ENCODE measurements around the gene ACIN1. TPM values are rescaled to one million over a fixed set of nuclear protein-coding genes. Genes with fewer than 3 reads are reported as not detected.

The ACIN1 gene
- total and polyA plus RNA-seq, 9 of the 15 experiments (the other 6 are each of a cell fraction or from before 2014, with no cell fraction given): 5.0 to 196 (median 129) TPM

DNA sequence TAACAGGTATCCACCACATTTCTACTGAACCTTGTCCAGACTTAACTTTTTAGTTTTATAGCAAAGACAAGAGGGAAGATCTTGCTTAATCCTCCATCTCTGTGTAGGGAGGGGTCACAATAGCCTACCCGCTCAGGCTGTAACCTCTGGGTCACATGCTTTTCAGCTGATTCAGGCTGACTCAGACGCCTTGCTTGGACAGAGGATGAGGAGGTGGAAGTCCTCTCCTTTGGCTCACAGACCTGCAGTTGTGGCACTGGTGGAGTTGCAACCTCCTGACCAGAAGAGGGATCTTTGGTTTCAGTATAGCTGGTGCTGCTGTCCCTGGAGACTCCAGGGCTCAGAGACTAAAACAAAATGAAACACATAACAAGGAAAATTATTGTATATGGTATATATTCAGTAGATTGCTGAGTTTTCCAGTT, 16.2 kb downstream of the ACIN1 start (continued):
- TF ChIP-seq MAFF (IDR thresholded peaks at IDR 0.05; ENCODE audit: low read length): peak; percentile 72; the same call in 1 of the 2 replicates
- no peak for TF ChIP-seq ZFX (CRISPR knock-in tag; IDR thresholded peaks at IDR 0.05)
- TF ChIP-seq ZNF785 (CRISPR knock-in tag; IDR thresholded peaks at IDR 0.05): no peak
- TF ChIP-seq ZKSCAN1 (IDR thresholded peaks at IDR 0.05; ENCODE audit: low read depth, low read length): no peak
- TF ChIP-seq E2F4 (CRISPR knock-in tag; IDR thresholded peaks at IDR 0.05; ENCODE audit: low read depth): no peak
- TF ChIP-seq, protein P1, sequence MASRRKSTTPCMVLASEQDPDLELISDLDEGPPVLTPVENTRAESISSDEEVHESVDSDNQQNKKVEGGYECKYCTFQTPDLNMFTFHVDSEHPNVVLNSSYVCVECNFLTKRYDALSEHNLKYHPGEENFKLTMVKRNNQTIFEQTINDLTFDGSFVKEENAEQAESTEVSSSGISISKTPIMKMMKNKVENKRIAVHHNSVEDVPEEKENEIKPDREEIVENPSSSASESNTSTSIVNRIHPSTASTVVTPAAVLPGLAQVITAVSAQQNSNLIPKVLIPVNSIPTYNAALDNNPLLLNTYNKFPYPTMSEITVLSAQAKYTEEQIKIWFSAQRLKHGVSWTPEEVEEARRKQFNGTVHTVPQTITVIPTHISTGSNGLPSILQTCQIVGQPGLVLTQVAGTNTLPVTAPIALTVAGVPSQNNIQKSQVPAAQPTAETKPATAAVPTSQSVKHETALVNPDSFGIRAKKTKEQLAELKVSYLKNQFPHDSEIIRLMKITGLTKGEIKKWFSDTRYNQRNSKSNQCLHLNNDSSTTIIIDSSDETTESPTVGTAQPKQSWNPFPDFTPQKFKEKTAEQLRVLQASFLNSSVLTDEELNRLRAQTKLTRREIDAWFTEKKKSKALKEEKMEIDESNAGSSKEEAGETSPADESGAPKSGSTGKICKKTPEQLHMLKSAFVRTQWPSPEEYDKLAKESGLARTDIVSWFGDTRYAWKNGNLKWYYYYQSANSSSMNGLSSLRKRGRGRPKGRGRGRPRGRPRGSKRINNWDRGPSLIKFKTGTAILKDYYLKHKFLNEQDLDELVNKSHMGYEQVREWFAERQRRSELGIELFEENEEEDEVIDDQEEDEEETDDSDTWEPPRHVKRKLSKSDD (conservative IDR thresholded peaks at IDR 0.05; ENCODE audit: low read length): no peak
- TF ChIP-seq ZNF589 (CRISPR knock-in tag; IDR thresholded peaks at IDR 0.05; ENCODE audit: low read depth): peak; percentile 74; the same call in 1 of the 2 replicates
- TF ChIP-seq HDAC1 (IDR thresholded peaks at IDR 0.05): peak in 1 of 2 experiments; percentile 89; a peak in 2 of 4 replicates
- TF ChIP-seq EP400 (IDR thresholded peaks at IDR 0.05): peak; percentile 68
- peak; percentile 88 for TF ChIP-seq USF1 (CRISPR knock-in tag; IDR thresholded peaks at IDR 0.05)
- TF ChIP-seq RBBP5 (IDR thresholded peaks at IDR 0.05; ENCODE audit: borderline replicate concordance, insufficient read depth, low read length, poor library complexity, severe bottlenecking): no peak
- TF ChIP-seq POLR3A (IDR thresholded peaks at IDR 0.05; ENCODE audit: borderline replicate concordance, extremely low read depth, insufficient read depth, insufficient read length): no peak
- TF ChIP-seq USF2 (CRISPR knock-in tag; IDR thresholded peaks at IDR 0.05): peak; percentile 83
- TF ChIP-seq DMBX1 (CRISPR knock-in tag; IDR thresholded peaks at IDR 0.05; ENCODE audit: borderline replicate concordance): peak; percentile 42; the same call in 1 of the 2 replicates
- TF ChIP-seq GTF2F1 (IDR thresholded peaks at IDR 0.05; ENCODE audit: low read depth, low read length): no peak
- TF ChIP-seq SOX6 (IDR thresholded peaks at IDR 0.05): peak; percentile 65
- peak; percentile 59 to 91; a peak in 2 of 4 replicates for TF ChIP-seq SIN3A (IDR thresholded peaks at IDR 0.05; ENCODE audit: borderline replicate concordance in 2 of 2, control insufficient read depth in 1 of 2, low read depth in 2 of 2, low read length in 2 of 2)
- TF ChIP-seq FOS (IDR thresholded peaks at IDR 0.05; ENCODE audit: extremely low read depth, insufficient read length): peak; percentile 32
- no peak for TF ChIP-seq ZNF253 (CRISPR knock-in tag; conservative IDR thresholded peaks at IDR 0.05)
- TF ChIP-seq HDGF (IDR thresholded peaks at IDR 0.05): no peak
- TF ChIP-seq FOXK1 (CRISPR knock-in tag; IDR thresholded peaks at IDR 0.05; ENCODE audit: borderline replicate concordance): no peak
- TF ChIP-seq, protein P2, sequence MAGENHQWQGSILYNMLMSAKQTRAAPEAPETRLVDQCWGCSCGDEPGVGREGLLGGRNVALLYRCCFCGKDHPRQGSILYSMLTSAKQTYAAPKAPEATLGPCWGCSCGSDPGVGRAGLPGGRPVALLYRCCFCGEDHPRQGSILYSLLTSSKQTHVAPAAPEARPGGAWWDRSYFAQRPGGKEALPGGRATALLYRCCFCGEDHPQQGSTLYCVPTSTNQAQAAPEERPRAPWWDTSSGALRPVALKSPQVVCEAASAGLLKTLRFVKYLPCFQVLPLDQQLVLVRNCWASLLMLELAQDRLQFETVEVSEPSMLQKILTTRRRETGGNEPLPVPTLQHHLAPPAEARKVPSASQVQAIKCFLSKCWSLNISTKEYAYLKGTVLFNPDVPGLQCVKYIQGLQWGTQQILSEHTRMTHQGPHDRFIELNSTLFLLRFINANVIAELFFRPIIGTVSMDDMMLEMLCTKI (IDR thresholded peaks at IDR 0.05; ENCODE audit: partially characterized antibody): no peak

Measured in K562 (cell line).